Measurements from ENCODE around the gene CPSF6.
A peak's percentile ranks its signal among the peaks of the same experiment; 100 is the strongest.

The CPSF6 gene

DNA sequence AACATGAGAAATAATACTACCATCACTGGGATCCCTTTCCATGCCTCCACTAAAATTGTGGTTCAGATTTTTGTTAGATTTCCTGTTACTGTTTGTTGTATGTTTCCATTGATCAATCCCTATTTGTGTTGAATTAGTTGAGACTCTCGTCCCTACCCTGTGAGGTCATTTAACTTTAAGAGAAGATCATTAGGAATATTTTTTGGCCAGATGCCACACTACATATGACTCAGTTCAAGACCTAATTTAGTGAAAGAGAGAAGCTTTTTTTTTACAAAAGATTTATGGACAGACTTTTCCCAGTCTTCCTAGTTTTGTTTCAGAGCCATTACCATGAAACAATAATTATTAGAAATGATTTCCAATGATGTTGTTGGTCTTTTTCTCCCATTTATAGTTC, 35.5 kb downstream of the CPSF6 start:
- TF ChIP-seq, protein P1, sequence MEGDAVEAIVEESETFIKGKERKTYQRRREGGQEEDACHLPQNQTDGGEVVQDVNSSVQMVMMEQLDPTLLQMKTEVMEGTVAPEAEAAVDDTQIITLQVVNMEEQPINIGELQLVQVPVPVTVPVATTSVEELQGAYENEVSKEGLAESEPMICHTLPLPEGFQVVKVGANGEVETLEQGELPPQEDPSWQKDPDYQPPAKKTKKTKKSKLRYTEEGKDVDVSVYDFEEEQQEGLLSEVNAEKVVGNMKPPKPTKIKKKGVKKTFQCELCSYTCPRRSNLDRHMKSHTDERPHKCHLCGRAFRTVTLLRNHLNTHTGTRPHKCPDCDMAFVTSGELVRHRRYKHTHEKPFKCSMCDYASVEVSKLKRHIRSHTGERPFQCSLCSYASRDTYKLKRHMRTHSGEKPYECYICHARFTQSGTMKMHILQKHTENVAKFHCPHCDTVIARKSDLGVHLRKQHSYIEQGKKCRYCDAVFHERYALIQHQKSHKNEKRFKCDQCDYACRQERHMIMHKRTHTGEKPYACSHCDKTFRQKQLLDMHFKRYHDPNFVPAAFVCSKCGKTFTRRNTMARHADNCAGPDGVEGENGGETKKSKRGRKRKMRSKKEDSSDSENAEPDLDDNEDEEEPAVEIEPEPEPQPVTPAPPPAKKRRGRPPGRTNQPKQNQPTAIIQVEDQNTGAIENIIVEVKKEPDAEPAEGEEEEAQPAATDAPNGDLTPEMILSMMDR (IDR thresholded peaks at IDR 0.05; ENCODE audit: control insufficient read depth, insufficient read depth, low read depth, low read length, missing control alignments) = no peak
- no peak for DNase-seq (ENCODE audit: low read depth)

DNA sequence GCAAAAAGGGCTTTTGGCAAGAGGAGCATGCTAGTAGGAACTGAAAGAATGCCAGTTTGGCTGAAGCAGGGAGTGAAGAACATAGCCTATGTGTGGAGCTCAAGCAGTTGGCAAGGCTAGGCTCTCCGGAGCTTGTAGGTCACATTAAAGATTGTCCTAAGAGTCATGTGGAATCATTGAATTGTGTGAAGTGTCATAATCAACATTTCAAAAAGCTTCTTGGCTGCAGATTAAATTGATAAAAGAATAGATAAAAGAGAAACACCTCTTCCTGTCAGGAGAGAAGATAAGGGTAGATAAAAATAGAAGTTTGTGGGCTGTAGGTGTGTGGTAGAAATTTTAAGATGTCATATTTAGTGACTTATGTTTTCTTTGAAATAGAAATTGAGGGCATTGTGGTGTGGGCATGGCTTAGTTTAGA, 36.1 kb downstream of the CPSF6 start:
- DNase-seq (ENCODE audit: low read depth) = no peak
- TF ChIP-seq, protein P1 (IDR thresholded peaks at IDR 0.05; ENCODE audit: control insufficient read depth, insufficient read depth, low read depth, low read length, missing control alignments) = no peak

More for the DNA sequence above, 35.5 kb downstream of the CPSF6 start:
- H3K4me3 ChIP-seq (ENCODE audit: control insufficient read depth, low read depth, low read length) = no peak overlapping the region

DNA sequence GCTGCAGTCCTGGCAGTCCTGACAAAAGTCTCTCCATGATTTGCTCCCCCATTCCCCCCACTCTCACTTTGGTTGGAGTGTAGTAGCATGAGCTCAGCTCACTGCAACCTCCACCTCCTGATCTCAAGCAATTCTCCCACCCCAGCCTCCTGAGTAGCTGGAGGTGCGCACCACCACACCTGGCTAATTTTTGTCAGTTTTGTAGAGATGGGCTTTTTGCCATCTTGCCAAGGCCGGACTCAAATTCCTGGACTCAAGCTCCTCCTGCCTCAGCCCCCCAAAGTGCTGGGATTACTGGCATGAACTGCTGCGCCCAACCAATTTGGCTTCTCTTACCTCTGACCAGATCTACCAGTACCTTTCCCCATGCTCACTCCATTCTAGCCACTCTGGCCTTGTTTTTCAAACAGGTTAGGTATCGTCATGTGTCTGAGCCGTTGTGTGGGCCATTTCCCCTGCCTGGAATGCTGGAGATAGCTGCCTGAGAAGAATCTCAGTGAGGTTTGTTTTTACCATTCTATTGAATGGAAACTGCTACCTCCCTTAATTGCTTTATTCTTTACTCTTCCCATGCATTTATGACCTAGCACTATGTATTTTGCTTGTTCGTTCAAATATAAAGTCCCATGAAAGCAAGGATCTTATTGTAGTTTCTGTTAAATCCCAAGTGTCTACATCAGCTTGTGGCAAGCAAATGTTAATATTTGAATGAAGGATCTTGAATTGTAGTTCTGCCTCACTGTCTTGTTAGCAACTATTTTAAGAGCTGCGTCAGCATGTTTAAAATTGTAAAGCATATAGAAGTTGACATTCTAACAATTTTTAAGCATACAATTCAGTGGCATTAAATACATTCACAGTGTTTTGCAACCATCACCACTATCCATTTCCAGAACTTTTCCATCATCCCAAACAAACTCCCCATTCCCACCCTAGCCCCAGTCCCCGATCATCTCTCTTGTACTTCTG, 39.7 kb downstream of the CPSF6 start:
- no peak for DNase-seq (ENCODE audit: low read depth)
- TF ChIP-seq, protein P1 (IDR thresholded peaks at IDR 0.05; ENCODE audit: control insufficient read depth, insufficient read depth, low read depth, low read length, missing control alignments) = no peak
- no peak overlapping the region for H3K4me3 ChIP-seq (ENCODE audit: control insufficient read depth, low read depth, low read length)

More for the DNA sequence above, 36.1 kb downstream of the CPSF6 start:
- no peak overlapping the region for H3K4me3 ChIP-seq (ENCODE audit: control insufficient read depth, low read depth, low read length)

DNA sequence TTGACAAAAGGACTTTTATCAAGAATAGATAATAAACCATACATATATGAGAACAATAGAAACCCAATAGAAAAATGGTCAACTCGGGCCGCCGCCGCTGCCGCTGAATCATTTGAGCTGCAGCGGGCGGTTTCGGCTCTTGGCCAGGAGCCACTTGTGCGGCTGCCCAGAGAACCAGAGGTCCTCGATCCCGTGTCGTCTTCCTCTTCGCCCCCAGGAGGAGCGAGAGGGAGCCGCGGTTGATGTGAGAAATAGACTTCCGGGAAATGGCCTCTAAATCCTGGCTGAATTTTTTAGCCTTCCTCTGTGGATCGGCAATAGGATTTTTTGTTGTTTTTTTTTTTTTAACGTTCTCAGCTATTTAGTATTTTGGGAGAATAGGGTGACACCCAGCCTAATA, 44.8 kb downstream of the CPSF6 start:
- DNase-seq (ENCODE audit: low read depth) = no peak
- TF ChIP-seq, protein P1 (IDR thresholded peaks at IDR 0.05; ENCODE audit: control insufficient read depth, insufficient read depth, low read depth, low read length, missing control alignments) = peak; percentile 15
- H3K4me3 ChIP-seq (ENCODE audit: control insufficient read depth, low read depth, low read length) = 0 out of 2 replicates have a peak overlapping the region, but pooled peaks have one; percentile 3

DNA sequence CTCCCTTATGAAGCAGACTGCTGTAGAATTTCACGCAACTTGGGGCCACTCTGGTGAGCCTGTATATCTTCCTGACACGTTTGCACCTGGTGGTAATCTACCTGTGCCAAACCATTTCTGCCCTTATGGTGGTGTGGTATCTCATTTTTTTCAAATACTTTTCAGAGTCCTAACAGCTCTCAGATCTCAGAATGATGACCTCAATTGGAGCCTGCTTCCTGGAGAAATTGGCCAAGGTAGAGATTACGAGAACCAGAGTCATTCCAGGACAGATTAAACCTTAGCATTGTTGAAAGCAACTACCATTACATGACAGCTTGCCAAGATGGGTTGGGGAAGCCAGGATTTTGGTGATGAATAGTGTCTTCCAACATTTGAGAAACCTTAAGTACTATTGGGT, 48.2 kb downstream of the CPSF6 start:
- no peak for DNase-seq (ENCODE audit: low read depth)
- H3K4me3 ChIP-seq (ENCODE audit: control insufficient read depth, low read depth, low read length) = no peak overlapping the region
- TF ChIP-seq, protein P1 (IDR thresholded peaks at IDR 0.05; ENCODE audit: control insufficient read depth, insufficient read depth, low read depth, low read length, missing control alignments) = no peak

DNA sequence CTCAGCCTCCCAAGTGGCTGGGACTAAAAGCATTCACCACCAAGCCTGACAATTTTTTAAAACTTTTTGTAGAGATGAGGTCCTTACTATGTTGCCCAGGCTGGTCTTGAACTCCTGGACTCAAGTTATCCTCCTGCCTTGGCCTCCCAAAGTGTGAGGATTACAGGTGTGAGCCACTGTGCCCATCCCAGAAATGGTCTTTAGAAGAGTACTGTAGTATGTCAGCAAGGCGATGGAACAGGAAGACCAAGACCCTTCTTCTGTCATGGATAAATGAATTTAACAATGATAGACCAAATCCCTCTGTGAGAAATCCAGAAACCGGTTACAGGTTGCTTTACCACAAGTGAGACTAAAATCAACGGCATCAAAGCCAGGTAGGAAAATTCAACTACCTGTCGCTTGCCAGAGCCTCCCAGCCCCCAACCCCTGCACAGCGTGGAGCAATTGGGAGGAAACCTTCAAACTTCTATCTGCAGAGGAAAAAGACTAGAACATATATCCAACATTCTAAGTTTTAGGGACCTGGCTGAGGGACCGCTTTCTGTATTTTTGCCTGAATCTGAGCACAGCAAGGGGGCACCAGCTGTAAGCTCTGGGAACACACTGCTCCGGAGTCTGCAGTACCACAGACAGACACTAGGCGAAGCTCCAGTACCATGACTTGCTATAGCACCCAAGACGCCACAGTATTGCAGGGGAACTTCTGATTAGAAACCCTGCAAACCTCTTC, 51.3 kb downstream of the CPSF6 start:
- DNase-seq (ENCODE audit: low read depth) = peak; percentile 42
- TF ChIP-seq, protein P1 (IDR thresholded peaks at IDR 0.05; ENCODE audit: control insufficient read depth, insufficient read depth, low read depth, low read length, missing control alignments) = peak; percentile 89
- no peak overlapping the region for H3K4me3 ChIP-seq (ENCODE audit: control insufficient read depth, low read depth, low read length)
